ENCODE results near the gene RFX2.

The RFX2 gene

GRCh38 chr19:5955636-5955935 lies 154.7 kb downstream of the RFX2 start:
- peaks cover 83% of the 10 kb centered on the region for H4K20me1 ChIP-seq (ENCODE audit: insufficient read depth, low read length, poor library complexity, severe bottlenecking)
- no peaks in the 10 kb centered on the region for H3K27me3 ChIP-seq (ENCODE audit: insufficient read depth, low read length, poor library complexity, severe bottlenecking)
- H3K4me3 ChIP-seq (ENCODE audit: low read length, poor library complexity, severe bottlenecking): no peak overlapping the region
- no peak overlapping the region for H3K4me2 ChIP-seq (ENCODE audit: low read depth, low read length, poor library complexity, severe bottlenecking)
- H3K9me2 ChIP-seq (replicated peaks; ENCODE audit: low read depth, low read length): no peaks in the 10 kb centered on the region
- H3K9ac ChIP-seq (ENCODE audit: low read depth, low read length, poor library complexity, severe bottlenecking): no peak overlapping the region
- H3F3A ChIP-seq (ENCODE audit: low read depth): no peaks in the 10 kb centered on the region
- peaks cover 6% of the 10 kb centered on the region; the same call in 1 of the 2 replicates for H3K36me3 ChIP-seq (ENCODE audit: insufficient read depth, low read length)
- TF ChIP-seq EZH2phosphoT487 (IDR thresholded peaks at IDR 0.05; ENCODE audit: borderline replicate concordance) (no peak), CTCF (conservative IDR thresholded peaks at IDR 0.05; ENCODE audit: low read length) (no peak)
- H3K9me3 ChIP-seq (ENCODE audit: insufficient read depth, low read depth, low read length): no peaks in the 10 kb centered on the region
- H3K79me2 ChIP-seq (ENCODE audit: insufficient read depth, low read length): peaks cover 99% of the 10 kb centered on the region
- H3K4me1 ChIP-seq (ENCODE audit: insufficient read depth, low read length, poor library complexity, severe bottlenecking): peaks cover 21% of the 10 kb centered on the region
- H2AFZ ChIP-seq (ENCODE audit: low read length): no peak overlapping the region

GRCh38 chr19:5954293-5954692 lies 156.0 kb downstream of the RFX2 start:
- H3K27me3 ChIP-seq (ENCODE audit: insufficient read depth, low read length, poor library complexity, severe bottlenecking): no peaks in the 10 kb centered on the region
- H3K79me2 ChIP-seq (ENCODE audit: insufficient read depth, low read length): peaks cover 99% of the 10 kb centered on the region
- peaks cover 79% of the 10 kb centered on the region for H4K20me1 ChIP-seq (ENCODE audit: insufficient read depth, low read length, poor library complexity, severe bottlenecking)
- no peaks in the 10 kb centered on the region for H3K9me3 ChIP-seq (ENCODE audit: insufficient read depth, low read depth, low read length)
- no peak overlapping the region for H3K9ac ChIP-seq (ENCODE audit: low read depth, low read length, poor library complexity, severe bottlenecking)
- H3K4me1 ChIP-seq (ENCODE audit: insufficient read depth, low read length, poor library complexity, severe bottlenecking): peaks cover 21% of the 10 kb centered on the region
- H3K36me3 ChIP-seq (ENCODE audit: insufficient read depth, low read length): peaks cover 18% of the 10 kb centered on the region; the same call in 1 of the 2 replicates
- H3F3A ChIP-seq (ENCODE audit: low read depth): no peaks in the 10 kb centered on the region
- peak overlapping the region; percentile 13 for H3K4me2 ChIP-seq (ENCODE audit: low read depth, low read length, poor library complexity, severe bottlenecking)
- no peak for TF ChIP-seq EZH2phosphoT487 (IDR thresholded peaks at IDR 0.05; ENCODE audit: borderline replicate concordance)
- TF ChIP-seq CTCF (conservative IDR thresholded peaks at IDR 0.05; ENCODE audit: low read length): no peak
- H3K4me3 ChIP-seq (ENCODE audit: low read length, poor library complexity, severe bottlenecking): no peak overlapping the region
- H2AFZ ChIP-seq (ENCODE audit: low read length): no peak overlapping the region
- H3K9me2 ChIP-seq (replicated peaks; ENCODE audit: low read depth, low read length): no peaks in the 10 kb centered on the region

- Histone ChIP-seq H3K4me1 (ENCODE audit: insufficient read depth, low read length, poor library complexity, severe bottlenecking) (peaks cover 19% of the 10 kb centered on the region), H3K9me3 (ENCODE audit: insufficient read depth, low read depth, low read length) (no peaks in the 10 kb centered on the region), H2AFZ (ENCODE audit: low read length) (no peak overlapping the region), H3K27me3 (ENCODE audit: insufficient read depth, low read length, poor library complexity, severe bottlenecking) (no peaks in the 10 kb centered on the region), H3K36me3 (ENCODE audit: insufficient read depth, low read length) (peaks cover 23% of the 10 kb centered on the region; the same call in 1 of the 2 replicates), H4K20me1 (ENCODE audit: insufficient read depth, low read length, poor library complexity, severe bottlenecking) (peaks cover 79% of the 10 kb centered on the region), H3K9me2 (replicated peaks; ENCODE audit: low read depth, low read length) (no peaks in the 10 kb centered on the region), H3K9ac (ENCODE audit: low read depth, low read length, poor library complexity, severe bottlenecking) (no peak overlapping the region), H3K4me3 (ENCODE audit: low read length, poor library complexity, severe bottlenecking) (no peak overlapping the region), H3F3A (ENCODE audit: low read depth) (no peaks in the 10 kb centered on the region), H3K79me2 (ENCODE audit: insufficient read depth, low read length) (peaks cover 99% of the 10 kb centered on the region), H3K4me2 (ENCODE audit: low read depth, low read length, poor library complexity, severe bottlenecking) (peak overlapping the region; percentile 13)
- TF ChIP-seq CTCF (conservative IDR thresholded peaks at IDR 0.05; ENCODE audit: low read length) (no peak), EZH2phosphoT487 (IDR thresholded peaks at IDR 0.05; ENCODE audit: borderline replicate concordance) (no peak)
Measured at GRCh38 chr19:5953680-5954213, 156.6 kb downstream of the RFX2 start.

Data from Loucy (cell line).